ENCODE data around the gene RAET1L. TPM values are rescaled to one million over a fixed set of nuclear protein-coding genes. Genes with fewer than 3 reads are reported as not detected.

Gene RAET1L
- total RNA-seq, 2 donors from 2014 or later: not detected

DNA sequence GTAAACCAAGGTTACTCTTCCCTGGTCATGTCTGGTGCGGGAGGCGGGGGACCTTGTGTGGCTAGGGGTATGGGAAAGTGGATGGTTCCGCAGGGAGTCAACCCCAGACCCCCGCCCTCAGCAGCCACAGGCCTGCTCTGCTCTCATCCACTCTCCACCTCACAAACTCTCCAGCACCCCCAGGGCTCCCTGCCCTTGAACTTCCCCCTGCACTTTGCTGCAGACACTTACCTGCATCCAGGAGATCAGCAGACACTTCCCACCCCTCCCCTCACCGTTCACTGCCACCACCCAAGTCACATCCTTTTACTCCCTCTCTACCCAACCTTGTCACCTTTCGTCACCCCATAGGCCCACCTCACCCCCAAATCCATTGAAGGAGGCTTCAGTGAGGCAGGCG lies 3.9 kb upstream of the RAET1L start:
- no peaks in the 10 kb centered on the region for H3K9me3 Mint-ChIP-seq
- Histone ChIP-seq H3K27me3 (ENCODE audit: control insufficient read depth, insufficient read depth, low read length, poor library complexity, severe bottlenecking) (peaks cover 50% of the 10 kb centered on the region), H3K9me3 (ENCODE audit: control insufficient read depth, low read length) (no peaks in the 10 kb centered on the region), H3K9ac (ENCODE audit: extremely low read depth, low read length, poor library complexity, severe bottlenecking) (no peak overlapping the region), H3K27ac (ENCODE audit: low read depth, low read length) (no peak overlapping the region), H3K36me3 (ENCODE audit: control insufficient read depth, insufficient read depth, low read length) (no peaks in the 10 kb centered on the region), H3K4me3 (ENCODE audit: low read length) (no peak overlapping the region), H3K4me1 (ENCODE audit: control insufficient read depth, insufficient read depth, low read length) (no peaks in the 10 kb centered on the region)
- peaks cover 75% of the 10 kb centered on the region for H3K27me3 Mint-ChIP-seq (ENCODE audit: insufficient read depth)
- no peak for DNase-seq
- 93% methylated on average over 7 of the region's 7 CpGs; no CpG with 5 or more reads in 1 of the 2 experiments for WGBS, 2 experiments (ENCODE audit: insufficient coverage in 1 of 2, insufficient read length in 1 of 2)
- no peaks in the 10 kb centered on the region for H3K36me3 Mint-ChIP-seq (ENCODE audit: low read depth)
- TF ChIP-seq, protein P1, sequence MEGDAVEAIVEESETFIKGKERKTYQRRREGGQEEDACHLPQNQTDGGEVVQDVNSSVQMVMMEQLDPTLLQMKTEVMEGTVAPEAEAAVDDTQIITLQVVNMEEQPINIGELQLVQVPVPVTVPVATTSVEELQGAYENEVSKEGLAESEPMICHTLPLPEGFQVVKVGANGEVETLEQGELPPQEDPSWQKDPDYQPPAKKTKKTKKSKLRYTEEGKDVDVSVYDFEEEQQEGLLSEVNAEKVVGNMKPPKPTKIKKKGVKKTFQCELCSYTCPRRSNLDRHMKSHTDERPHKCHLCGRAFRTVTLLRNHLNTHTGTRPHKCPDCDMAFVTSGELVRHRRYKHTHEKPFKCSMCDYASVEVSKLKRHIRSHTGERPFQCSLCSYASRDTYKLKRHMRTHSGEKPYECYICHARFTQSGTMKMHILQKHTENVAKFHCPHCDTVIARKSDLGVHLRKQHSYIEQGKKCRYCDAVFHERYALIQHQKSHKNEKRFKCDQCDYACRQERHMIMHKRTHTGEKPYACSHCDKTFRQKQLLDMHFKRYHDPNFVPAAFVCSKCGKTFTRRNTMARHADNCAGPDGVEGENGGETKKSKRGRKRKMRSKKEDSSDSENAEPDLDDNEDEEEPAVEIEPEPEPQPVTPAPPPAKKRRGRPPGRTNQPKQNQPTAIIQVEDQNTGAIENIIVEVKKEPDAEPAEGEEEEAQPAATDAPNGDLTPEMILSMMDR (conservative IDR thresholded peaks at IDR 0.05): no peak
- H3K27ac Mint-ChIP-seq: no peak overlapping the region
- H3K4me3 Mint-ChIP-seq: no peak overlapping the region
- H3K4me1 Mint-ChIP-seq: no peaks in the 10 kb centered on the region

DNA sequence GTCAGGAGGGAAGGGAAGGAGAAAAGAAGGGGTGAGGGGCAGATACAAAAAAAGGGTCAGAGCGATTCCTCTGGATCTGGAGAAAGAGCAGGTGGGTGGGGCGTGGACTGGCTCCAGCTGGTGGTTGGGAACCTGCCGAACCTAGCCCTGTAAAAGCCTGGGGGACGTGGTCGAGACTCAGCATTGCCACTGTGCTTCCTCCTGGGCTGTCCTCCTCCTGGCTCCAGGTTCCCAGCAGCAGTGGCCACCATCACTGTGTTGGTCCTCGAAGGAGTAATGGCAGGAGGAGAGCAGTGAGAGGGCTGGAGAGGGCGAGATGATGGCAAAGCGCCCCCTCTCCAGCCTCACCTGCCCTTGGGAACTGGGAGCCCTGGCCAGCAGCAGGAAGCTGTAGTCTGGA lies 3.5 kb upstream of the RAET1L start:
- TF ChIP-seq, protein P1 (conservative IDR thresholded peaks at IDR 0.05): no peak
- peaks cover 71% of the 10 kb centered on the region for H3K27me3 Mint-ChIP-seq (ENCODE audit: insufficient read depth)

DNA sequence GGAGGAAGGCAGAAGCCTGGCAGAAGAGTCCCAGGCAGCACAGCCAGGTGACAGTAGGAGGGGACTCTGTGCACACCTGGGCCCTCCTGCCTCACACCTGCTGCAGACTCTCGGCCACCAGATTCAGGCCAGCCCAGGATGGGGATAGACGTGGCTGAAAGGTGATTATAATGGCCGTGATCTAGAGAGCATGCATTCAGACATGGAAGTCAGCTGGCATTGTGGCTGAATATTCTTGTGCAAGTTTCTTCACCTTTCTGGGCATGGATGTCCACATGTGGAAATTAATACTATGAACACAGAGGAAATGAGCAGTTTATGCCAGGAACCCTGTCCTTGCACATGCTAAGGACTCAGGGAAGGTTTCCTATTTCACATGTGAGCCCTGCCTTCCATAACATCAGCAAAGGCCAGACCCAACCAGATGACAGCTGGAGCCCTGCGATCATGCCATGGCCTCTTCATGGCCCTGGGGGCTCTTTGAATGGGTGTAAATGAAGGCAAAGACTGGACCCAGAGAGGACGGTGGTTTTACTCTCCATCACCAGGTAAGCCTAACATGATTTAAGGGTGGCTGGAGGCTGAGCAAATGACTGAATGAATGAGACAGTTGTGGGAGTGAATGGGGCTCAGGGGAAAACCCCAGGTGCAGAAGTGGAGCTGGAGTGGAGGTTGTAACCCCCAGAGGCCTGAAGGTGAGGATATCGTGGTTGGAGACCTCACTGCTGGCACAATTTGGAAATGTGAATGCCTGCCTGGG lies 2.7 kb upstream of the RAET1L start:
- peak; percentile 17 for DNase-seq
- Histone ChIP-seq H3K4me3 (ENCODE audit: low read length) (no peak overlapping the region), H3K4me1 (ENCODE audit: control insufficient read depth, insufficient read depth, low read length) (no peaks in the 10 kb centered on the region), H3K27ac (ENCODE audit: low read depth, low read length) (no peak overlapping the region), H3K36me3 (ENCODE audit: control insufficient read depth, insufficient read depth, low read length) (no peaks in the 10 kb centered on the region), H3K27me3 (ENCODE audit: control insufficient read depth, insufficient read depth, low read length, poor library complexity, severe bottlenecking) (peaks cover 37% of the 10 kb centered on the region), H3K9me3 (ENCODE audit: control insufficient read depth, low read length) (no peaks in the 10 kb centered on the region), H3K9ac (ENCODE audit: extremely low read depth, low read length, poor library complexity, severe bottlenecking) (no peak overlapping the region)
- no peaks in the 10 kb centered on the region for H3K9me3 Mint-ChIP-seq
- no peak overlapping the region for H3K4me3 Mint-ChIP-seq
- H3K27ac Mint-ChIP-seq: no peak overlapping the region
- peaks cover 67% of the 10 kb centered on the region for H3K27me3 Mint-ChIP-seq (ENCODE audit: insufficient read depth)
- TF ChIP-seq, protein P1 (conservative IDR thresholded peaks at IDR 0.05): no peak
- WGBS, 2 experiments (ENCODE audit: insufficient coverage in 1 of 2, insufficient read length in 1 of 2): 86 to 89% methylated on average over 5 to 6 of the region's 6 CpGs
- no peaks in the 10 kb centered on the region for H3K36me3 Mint-ChIP-seq (ENCODE audit: low read depth)
- no peaks in the 10 kb centered on the region for H3K4me1 Mint-ChIP-seq

More for the DNA sequence above, 3.5 kb upstream of the RAET1L start:
- Histone ChIP-seq H3K9ac (ENCODE audit: extremely low read depth, low read length, poor library complexity, severe bottlenecking) (no peak overlapping the region), H3K27me3 (ENCODE audit: control insufficient read depth, insufficient read depth, low read length, poor library complexity, severe bottlenecking) (peaks cover 45% of the 10 kb centered on the region), H3K27ac (ENCODE audit: low read depth, low read length) (no peak overlapping the region), H3K9me3 (ENCODE audit: control insufficient read depth, low read length) (no peaks in the 10 kb centered on the region), H3K36me3 (ENCODE audit: control insufficient read depth, insufficient read depth, low read length) (no peaks in the 10 kb centered on the region), H3K4me3 (ENCODE audit: low read length) (no peak overlapping the region), H3K4me1 (ENCODE audit: control insufficient read depth, insufficient read depth, low read length) (no peaks in the 10 kb centered on the region)
- Mint-ChIP-seq H3K36me3 (ENCODE audit: low read depth) (no peaks in the 10 kb centered on the region), H3K9me3 (no peaks in the 10 kb centered on the region), H3K4me1 (no peaks in the 10 kb centered on the region), H3K27ac (no peak overlapping the region), H3K4me3 (no peak overlapping the region)
- DNase-seq: peak; percentile 34
- WGBS, 2 experiments (ENCODE audit: insufficient coverage in 1 of 2, insufficient read length in 1 of 2): 86 to 88% methylated on average over 3 to 8 of the region's 8 CpGs
